ENCODE results near the gene CYLC2. TPM values are rescaled to one million over a fixed set of nuclear protein-coding genes. Genes with fewer than 3 reads are reported as not detected.

Gene CYLC2, protein sequence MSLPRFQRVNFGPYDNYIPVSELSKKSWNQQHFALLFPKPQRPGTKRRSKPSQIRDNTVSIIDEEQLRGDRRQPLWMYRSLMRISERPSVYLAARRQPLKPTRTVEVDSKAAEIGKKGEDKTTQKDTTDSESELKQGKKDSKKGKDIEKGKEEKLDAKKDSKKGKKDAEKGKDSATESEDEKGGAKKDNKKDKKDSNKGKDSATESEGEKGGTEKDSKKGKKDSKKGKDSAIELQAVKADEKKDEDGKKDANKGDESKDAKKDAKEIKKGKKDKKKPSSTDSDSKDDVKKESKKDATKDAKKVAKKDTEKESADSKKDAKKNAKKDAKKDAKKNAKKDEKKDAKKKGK
- polyA plus RNA-seq (ENCODE audit: insufficient read length in 4 of 4): not detected

DNA sequence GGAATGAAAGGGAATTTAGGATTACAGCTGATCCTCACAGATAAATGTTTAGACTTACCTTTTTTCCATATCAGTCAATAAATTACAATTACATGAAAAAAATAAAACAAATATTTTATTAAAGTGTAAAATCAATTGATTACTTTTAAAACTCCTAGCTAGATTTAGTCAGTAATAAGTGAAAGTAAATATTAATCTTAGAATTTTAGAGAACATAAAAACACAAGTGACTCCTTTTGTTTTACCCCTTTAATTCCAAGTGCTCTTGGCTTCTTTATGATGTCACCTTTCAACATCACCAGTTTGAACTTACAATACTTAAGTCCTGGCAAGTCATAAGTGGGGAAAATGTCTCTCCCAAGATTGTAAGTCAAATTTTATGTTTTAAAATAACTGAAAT, at the start of gene CYLC2:
TSS of gene CYLC2 (plus strand) at position 301 of the 400 bp plus-strand sequence. CDS start at position 349, 48 bp downstream.
- DNase-seq (ENCODE audit: low read depth in 4 of 4, low spot score in 3 of 4): no peak

DNA sequence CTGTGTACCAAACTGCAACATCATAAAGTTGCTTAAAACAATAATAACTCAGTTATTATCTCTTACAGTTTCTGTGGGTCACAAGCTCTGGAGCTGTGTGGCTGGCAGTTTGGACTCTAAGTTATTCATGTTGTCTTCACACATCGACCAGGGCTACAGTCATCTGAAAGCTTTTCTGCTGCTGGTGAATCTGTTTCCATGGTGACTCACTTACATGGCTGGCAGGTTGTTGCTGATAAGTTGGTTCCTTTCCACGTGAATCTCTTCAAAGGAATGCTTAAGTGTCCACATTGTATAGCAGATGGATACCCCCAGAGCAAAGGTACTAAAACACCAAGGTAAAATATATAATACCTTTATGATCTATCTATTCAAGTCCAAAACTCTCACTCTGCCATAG, 44.8 kb upstream of the CYLC2 start:
- DNase-seq (ENCODE audit: low read depth in 4 of 4, low spot score in 3 of 4): no peak

DNA sequence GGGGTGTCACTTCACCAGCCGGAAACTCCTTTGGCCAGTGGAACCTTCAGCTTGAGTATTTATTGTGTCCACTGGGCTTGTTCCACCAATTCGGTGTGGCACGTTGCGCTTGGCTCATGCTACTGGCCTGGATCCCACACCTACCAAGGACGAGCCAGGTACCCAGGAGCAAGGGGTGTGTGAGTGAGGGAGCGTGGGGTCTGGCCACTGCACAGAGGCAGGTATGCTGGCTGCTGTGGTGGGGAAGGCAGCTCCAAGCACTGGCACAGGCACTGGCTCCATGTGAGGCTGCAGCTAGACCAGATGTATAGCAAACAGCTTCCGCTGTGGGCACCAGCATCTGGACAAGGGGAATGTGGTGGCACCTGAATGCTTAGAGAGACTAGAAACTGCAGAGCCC, 28.1 kb upstream of the CYLC2 start:
- no peak for DNase-seq (ENCODE audit: low read depth in 4 of 4, low spot score in 3 of 4)

DNA sequence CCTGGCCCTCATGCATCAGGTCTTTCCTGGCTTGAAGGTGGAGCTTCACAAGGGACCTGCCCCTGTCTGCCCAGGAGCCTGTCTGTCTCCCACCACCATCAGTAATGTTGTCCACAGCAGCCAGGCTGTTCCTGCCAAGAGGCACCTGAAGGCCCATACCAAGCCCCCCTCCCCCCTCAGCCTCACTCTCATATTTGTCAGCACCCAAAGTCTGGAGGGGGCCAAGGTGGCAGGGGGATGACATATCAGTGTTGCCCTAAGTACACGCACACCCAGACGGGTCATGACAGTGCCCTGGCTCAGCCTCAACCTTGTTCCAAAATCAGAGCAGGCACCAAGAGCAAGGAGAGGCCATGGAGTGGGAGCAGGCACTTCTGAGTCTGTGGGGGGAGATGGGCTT, 27.2 kb upstream of the CYLC2 start:
- no peak for DNase-seq (ENCODE audit: low read depth in 4 of 4, low spot score in 3 of 4)

DNA sequence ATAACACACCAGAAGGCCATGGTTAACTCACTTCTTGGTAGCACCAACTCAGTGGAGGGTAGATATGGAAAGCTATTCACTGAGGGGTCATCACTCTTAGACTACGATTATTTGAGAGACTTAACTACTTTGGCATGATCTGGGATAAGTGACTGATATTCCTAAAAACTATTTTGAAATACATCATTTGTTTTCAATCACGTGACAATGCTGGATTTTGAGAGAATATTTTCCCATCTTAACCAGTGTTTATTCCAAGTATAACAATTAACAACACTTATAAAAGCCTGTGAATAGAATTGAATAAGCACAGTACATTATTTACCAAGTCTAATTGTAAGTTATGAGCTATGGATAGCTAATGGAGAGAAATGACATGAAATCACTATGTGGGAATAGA, 22.4 kb upstream of the CYLC2 start:
- DNase-seq (ENCODE audit: low read depth in 4 of 4, low spot score in 3 of 4): no peak

DNA sequence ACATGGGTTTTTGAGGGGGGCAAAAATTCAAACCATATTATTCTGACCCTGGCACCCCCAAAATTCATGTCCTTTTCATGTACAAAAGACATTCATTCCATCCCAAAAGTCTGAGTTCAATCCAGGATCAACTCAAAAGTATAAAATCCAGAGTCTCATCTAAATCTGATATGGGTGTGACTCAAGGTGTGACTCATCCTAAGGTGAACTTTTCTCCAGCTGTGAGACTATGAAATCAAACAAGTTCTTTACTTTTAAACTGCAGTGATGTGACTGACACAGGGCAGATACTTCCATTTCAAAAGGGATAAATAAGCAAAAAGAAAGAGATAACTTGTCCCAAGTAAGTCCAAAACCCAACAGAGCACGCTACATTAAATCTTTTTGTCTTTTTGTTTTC, 20.6 kb upstream of the CYLC2 start:
- no peak for DNase-seq (ENCODE audit: low read depth in 4 of 4, low spot score in 3 of 4)

DNA sequence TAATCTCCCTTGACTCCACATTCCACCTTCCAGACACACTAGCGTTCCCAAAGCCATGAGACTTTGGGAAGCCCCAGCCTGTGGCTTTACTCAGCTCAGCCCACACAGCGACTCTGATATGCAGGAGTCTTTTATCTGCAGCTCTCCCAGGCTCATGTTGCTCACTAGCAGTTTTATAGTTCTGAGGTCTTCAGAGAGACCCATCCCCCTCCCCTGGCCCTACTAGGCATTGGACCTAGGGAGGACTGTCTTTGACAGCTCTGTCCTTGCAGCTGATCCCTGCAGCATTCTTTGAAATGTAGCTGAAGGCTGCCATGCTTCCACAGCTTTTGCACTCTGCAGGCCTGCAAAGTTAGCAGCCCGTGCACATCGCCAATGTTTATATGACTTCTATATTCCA, 19.9 kb upstream of the CYLC2 start:
- no peak for DNase-seq (ENCODE audit: low read depth in 4 of 4, low spot score in 3 of 4)

DNA sequence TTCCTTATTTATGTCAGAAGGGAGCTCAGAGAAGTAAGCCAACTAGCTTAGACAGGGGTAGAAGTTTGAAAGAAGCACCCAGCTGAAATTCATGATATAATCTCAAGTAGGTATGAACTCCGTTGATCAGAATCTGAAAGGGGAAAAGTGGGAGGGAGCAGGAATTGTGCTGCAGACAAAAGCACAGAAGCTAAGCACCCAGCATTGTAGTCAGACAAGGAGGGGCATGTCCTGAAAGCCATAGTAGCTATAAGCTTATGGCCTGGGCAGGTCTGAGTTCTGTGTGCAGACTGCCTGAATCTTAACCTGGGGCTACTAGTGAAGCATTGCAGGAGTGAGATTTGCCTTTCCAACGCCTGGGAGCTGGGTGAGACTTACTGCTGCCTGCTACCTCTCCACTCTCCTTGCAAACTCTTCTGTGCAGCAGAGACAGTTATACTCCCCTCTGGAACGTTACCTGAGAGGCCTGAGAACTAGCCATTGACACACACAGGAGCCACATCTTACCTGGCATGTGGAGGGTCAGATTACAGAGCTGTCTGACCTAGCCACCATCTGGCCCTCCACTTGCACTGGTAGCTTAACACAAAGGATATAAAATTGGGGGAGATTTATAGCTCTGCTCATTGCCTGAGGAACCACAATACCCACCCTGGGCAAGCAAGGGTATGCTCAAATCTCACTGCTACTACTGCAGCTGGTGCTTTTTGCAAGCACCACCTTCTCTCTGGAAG, 9.8 kb upstream of the CYLC2 start:
- peak in 1 of 4 donors; percentile 14 for DNase-seq (ENCODE audit: low read depth in 4 of 4, low spot score in 3 of 4)

DNA sequence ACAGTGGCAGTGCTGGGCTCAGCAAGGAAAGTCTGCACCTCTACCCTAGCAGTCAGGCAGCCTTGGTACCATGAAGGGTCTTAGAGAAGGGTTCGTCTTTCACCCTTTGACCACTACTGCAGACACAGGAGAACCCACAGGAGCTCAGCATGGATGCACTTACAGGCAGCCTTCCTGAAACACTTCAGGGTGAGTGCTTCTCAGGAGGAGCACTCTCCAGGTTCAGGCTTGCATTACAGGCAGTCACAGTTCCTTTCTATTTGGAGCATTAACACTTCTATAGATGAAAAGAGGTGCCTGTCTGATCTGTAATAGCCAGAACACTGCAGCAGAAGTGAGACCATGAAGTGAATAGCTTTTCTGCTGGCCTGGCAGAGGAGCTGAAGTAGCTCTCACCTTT, 8.7 kb upstream of the CYLC2 start:
- no peak for DNase-seq (ENCODE audit: low read depth in 4 of 4, low spot score in 3 of 4)

DNA sequence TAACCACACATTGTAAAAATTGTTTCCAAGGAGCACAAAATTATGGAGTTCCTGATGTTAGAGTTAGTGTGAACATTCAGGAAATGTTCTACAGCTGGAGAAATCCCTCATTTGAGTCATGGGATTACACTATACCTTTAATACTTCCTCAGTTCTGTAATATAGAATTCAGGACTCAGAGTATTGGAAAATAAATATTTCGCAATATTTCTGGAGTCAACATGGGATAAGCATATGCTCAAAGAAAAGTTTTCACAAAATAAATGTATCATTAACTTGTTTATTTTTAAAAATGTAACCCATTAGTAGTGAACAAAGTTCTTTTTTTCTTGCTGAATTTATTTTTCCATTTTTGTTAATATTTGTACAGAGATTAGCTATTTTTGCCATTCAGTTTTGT, 8.6 kb downstream of the CYLC2 start:
- no peak for DNase-seq (ENCODE audit: low read depth in 4 of 4, low spot score in 3 of 4)

DNA sequence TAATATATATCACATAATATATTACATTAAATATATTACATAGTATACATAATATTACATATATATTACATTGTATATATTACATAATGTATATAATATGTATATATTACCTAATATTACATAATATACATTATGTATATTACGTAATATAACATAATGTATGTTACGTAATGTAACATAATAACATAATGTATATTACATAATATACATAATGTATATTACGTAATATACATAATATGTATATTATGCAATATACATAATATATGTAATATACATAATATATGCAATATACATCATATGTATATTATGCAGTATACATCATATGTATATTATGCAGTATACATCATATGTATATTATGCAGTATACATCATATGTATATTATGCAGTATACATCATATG, 19.1 kb downstream of the CYLC2 start:
- no peak for DNase-seq (ENCODE audit: low read depth in 4 of 4, low spot score in 3 of 4)

DNA sequence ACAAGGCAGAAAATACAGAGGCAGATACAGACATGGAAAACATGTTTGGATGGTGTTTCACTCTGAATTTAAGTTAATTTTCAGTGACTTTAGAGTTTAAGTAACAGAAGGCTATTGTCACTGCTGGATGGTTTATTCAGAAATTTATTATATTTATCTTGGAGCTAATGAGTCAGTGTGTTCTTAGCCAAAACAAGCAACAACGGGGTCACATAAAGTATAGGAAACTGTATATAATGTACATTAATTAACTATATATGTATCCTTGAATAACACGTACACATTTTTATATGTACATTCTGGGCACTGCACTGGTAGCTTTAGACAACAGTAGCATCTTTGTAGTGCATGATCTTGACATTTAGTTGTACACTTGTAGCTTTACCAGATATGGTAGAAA, 30.7 kb downstream of the CYLC2 start:
- peak in 3 of 4 donors; percentile 2 to 12 (median 10) for DNase-seq (ENCODE audit: low read depth in 4 of 4, low spot score in 3 of 4)

DNA sequence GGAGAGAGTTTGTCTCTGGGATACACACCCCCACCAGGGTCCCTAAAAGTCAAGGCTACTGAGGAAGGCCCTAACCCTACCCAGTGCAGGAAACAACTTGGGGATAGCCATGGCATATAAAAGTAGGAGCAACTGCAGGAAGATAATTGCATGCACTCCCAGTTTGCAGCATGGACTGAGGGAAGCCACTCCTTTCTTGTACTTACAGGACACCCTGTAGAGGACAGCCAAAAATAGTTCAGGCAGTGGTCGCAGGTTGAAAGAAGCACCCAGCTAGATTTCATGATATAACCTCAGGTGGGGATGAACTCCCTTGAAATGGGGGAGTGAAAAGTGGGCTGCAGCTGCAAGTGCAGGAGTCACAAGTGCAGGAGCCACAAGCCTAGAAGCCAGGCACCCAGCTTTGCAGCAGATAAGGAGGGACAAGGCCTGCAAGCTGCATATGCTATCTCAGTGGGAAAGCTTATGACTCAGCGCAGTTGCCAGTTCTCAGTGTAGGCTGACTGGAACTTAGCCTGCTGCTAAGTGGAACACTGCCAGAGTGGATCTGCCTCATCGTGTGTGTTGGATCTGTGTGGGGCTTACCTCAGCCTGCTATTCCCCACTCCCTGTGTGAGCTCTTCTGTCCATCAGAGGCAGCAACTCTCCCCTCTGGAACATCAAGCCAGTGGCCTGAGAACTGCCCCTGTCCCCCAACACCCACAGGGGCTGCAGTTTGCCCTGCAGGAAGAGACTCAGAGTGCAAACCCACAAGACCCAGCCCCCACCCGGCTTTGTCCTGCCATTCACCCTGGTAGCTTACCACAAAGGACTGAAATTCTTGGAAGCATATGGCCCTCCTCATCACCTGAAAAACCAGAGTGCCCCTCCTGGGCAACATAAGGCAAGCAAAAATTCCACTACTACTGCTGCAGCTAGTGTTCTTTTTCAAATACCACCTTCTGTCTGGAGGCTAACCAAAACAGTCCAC, 42.7 kb downstream of the CYLC2 start:
- no peak for DNase-seq (ENCODE audit: low read depth in 4 of 4, low spot score in 3 of 4)

DNA sequence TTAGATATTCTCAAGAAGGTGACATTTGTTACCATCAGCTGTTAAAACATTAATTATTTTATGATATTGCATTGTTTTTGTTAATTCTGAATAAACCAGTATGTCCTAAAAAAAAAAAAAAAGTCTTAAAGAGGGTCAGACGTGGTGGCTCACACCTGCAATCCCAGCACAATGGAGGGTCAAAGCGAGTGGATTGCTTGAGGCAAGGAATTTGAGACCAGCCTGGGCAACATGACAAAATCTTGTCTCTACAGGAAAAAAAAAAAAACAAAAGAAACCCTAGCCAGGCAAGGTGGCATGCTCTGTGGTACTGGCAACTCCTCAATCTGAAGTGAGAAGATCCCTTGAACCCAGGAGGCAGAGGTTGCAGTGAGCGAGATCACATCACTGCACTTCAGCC, 46.8 kb downstream of the CYLC2 start:
- DNase-seq (ENCODE audit: low read depth in 4 of 4, low spot score in 3 of 4): no peak

Measured in left renal pelvis (tissue), 4 donors.